Liver (tissue), 9 donors: Measurements from ENCODE around the gene RPL7L1. TPM values are rescaled to one million over a fixed set of nuclear protein-coding genes. Genes with fewer than 3 reads are reported as not detected.

Source experiments
- DNase-seq: peaks from one replicate; pipeline ENCODE4 v3.0.0-alpha.2; 2017; ENCODE audit warnings: low spot score
- H3K27ac ChIP-seq, 2 donors: one replicate each; pipeline ENCODE4 v1.7.0; 2013; ENCODE audit warnings: inconsistent platforms in 2 of 2, low read length in 2 of 2, control low read depth in 1 of 2, low read depth in 1 of 2, mild to moderate bottlenecking in 1 of 2
- H3K27me3 ChIP-seq, 4 donors: one replicate each; pipeline versions ENCODE4 v1.6.1 to v1.7.0; 2013; ENCODE audit warnings: low read length in 3 of 4, inconsistent platforms in 1 of 4, mild to moderate bottlenecking in 1 of 4, moderate library complexity in 1 of 4; ENCODE audit not compliant: control insufficient read depth in 4 of 4, insufficient read depth in 4 of 4
- H3K36me3 ChIP-seq, 4 donors: one replicate each; pipeline versions ENCODE4 v1.6.1 to v1.7.0; 2013; ENCODE audit warnings: low read length in 3 of 4, mild to moderate bottlenecking in 3 of 4, low read depth in 1 of 4, moderate library complexity in 1 of 4; ENCODE audit not compliant: control insufficient read depth in 4 of 4, insufficient read depth in 3 of 4
- H3K4me1 ChIP-seq, 4 donors: one replicate each; pipeline versions ENCODE4 v1.6.1 to v1.7.0; 2013; ENCODE audit warnings: low read length in 3 of 4, mild to moderate bottlenecking in 3 of 4, moderate library complexity in 1 of 4; ENCODE audit not compliant: control insufficient read depth in 4 of 4, insufficient read depth in 4 of 4
- H3K4me3 ChIP-seq, 3 donors: one replicate each; pipeline versions ENCODE4 v1.6.1 to v1.7.0; 2013; ENCODE audit warnings: low read length in 3 of 3, control low read depth in 1 of 3, low read depth in 1 of 3, mild to moderate bottlenecking in 1 of 3
- H3K9ac ChIP-seq, 2 donors: one replicate each; pipeline ENCODE4 v1.7.0; 2013; ENCODE audit warnings: low read length in 2 of 2, mild to moderate bottlenecking in 2 of 2, moderate library complexity in 2 of 2, control low read depth in 1 of 2, low read depth in 1 of 2
- H3K9me3 ChIP-seq, 4 donors: one replicate each; pipeline versions ENCODE4 v1.6.1 to v1.7.0; 2013; ENCODE audit warnings: low read length in 3 of 4; ENCODE audit not compliant: control insufficient read depth in 4 of 4
- ATF3 ChIP-seq: IDR thresholded peaks from 2 replicates; pipeline ENCODE4 v1.6.1; 2016; ENCODE audit warnings: antibody characterized with exemption
- EGR1 ChIP-seq, 2 donors: IDR thresholded peaks; 2 replicates each; pipeline ENCODE4 v1.6.1; 2016 to 2018; ENCODE audit warnings: antibody characterized with exemption in 2 of 2, low read depth in 2 of 2
- FOXA1 ChIP-seq: IDR thresholded peaks from 2 replicates; pipeline ENCODE4 v1.6.1; 2016; ENCODE audit warnings: antibody characterized with exemption
- FOXA2 ChIP-seq: IDR thresholded peaks from 2 replicates; pipeline ENCODE4 v1.6.1; 2016; ENCODE audit warnings: antibody characterized with exemption
- GABPA ChIP-seq, 2 donors: IDR thresholded peaks in 1 of 2; conservative IDR thresholded peaks in 1 of 2; 2 replicates each; pipeline ENCODE4 v1.6.1; 2016; ENCODE audit warnings: antibody characterized with exemption in 2 of 2, mild to moderate bottlenecking in 1 of 2, moderate library complexity in 1 of 2
- HNF4A ChIP-seq, 2 donors: conservative IDR thresholded peaks; 2 replicates each; pipeline ENCODE4 v1.6.1; 2016; ENCODE audit warnings: antibody characterized with exemption in 2 of 2, mild to moderate bottlenecking in 2 of 2
- HNF4G ChIP-seq: IDR thresholded peaks from 2 replicates; pipeline ENCODE4 v1.6.1; 2016; ENCODE audit warnings: antibody characterized with exemption
- JUND ChIP-seq, 2 donors: IDR thresholded peaks; 2 replicates each; pipeline ENCODE4 v1.6.1; 2016; ENCODE audit warnings: antibody characterized with exemption in 2 of 2
- MAX ChIP-seq: IDR thresholded peaks from 2 replicates; pipeline ENCODE4 v1.6.1; 2016; ENCODE audit warnings: antibody characterized with exemption
- NR2F2 ChIP-seq: IDR thresholded peaks from 2 replicates; pipeline ENCODE4 v1.6.1; 2016; ENCODE audit warnings: antibody characterized with exemption
- RAD21 ChIP-seq, 2 donors: IDR thresholded peaks; 2 replicates each; pipeline ENCODE4 v1.6.1; 2016; ENCODE audit warnings: antibody characterized with exemption in 2 of 2, mild to moderate bottlenecking in 2 of 2
- REST ChIP-seq: IDR thresholded peaks from 2 replicates; pipeline ENCODE4 v1.6.1; 2016; ENCODE audit warnings: antibody characterized with exemption, mild to moderate bottlenecking
- RXRA ChIP-seq, 2 donors: IDR thresholded peaks; 2 replicates each; pipeline ENCODE4 v1.6.1; 2017 to 2018; ENCODE audit warnings: antibody characterized with exemption in 2 of 2, mild to moderate bottlenecking in 1 of 2
- SP1 ChIP-seq: IDR thresholded peaks from 2 replicates; pipeline ENCODE4 v1.6.1; 2018; ENCODE audit warnings: antibody characterized with exemption, mild to moderate bottlenecking
- TAF1 ChIP-seq: conservative IDR thresholded peaks from 2 replicates; pipeline ENCODE4 v1.6.1; 2016; ENCODE audit warnings: antibody characterized with exemption, mild to moderate bottlenecking
- YY1 ChIP-seq: IDR thresholded peaks from 2 replicates; pipeline ENCODE4 v1.6.1; 2016; ENCODE audit warnings: antibody characterized with exemption, mild to moderate bottlenecking
- WGBS: extraction: QIAGEN DNeasy Blood & Tissue Kit; methylation state at CpG from one replicate; pipeline ENCODE4 v1.1.7; 2013; 5-methylcytosine and 5-hydroxymethylcytosine counted together
- polyA plus RNA-seq, 2 donors: library from polyadenylated mRNA; stranded (reverse) in 1 of 2; unstranded in 1 of 2; fragments of 200-250 nt in 1 of 2; fragments of >200 nt in 1 of 2; fragmentation: Nextera tagmentation in 1 of 2; extraction: Ambion mirVana in 1 of 2; gene quantifications; one replicate each; pipeline versions ENCODE4 v1.2.1 to v1.2.3, GENCODE V29; 2013 to 2015
- total RNA-seq, 2 donors: library from RNA; depleted of rRNA; stranded (reverse); fragments of >200 nt; gene quantifications; one replicate each; pipeline ENCODE4 v1.2.3, GENCODE V29; 2014
- TF ChIP-seq, protein P1 (sequence below): fragments of 150-350 bp; IDR thresholded peaks from 2 replicates; pipeline ENCODE4 v1.5.1; 2017; ENCODE audit warnings: improper control_type of control experiment, low read depth, low read length; ENCODE audit not compliant: missing input control
- TF ChIP-seq, protein P2 (sequence below): IDR thresholded peaks from 2 replicates; pipeline ENCODE4 v1.6.1; 2016; ENCODE audit warnings: antibody characterized with exemption
- donor health status: healthy.
- donor health status: healthy.
- donor health status: healthy.
- donor health status: healthy.
- donor health status: healthy.

The RPL7L1 gene
- total and polyA plus RNA-seq, 4 donors, result 39.6 to 63.8 (median 47.9) TPM

- peaks cover 2 to 22% (median 5%) of the 10 kb centered on the region in 4 donors for H3K36me3 ChIP-seq
- no peak for DNase-seq
Observed at GRCh38 chr6:42938428-42938796, 59.0 kb downstream of the RPL7L1 start.

More at GRCh38 chr6:42938428-42938796, 59.0 kb downstream of the RPL7L1 start:
- Histone ChIP-seq H3K9ac (no peak overlapping the region), H3K4me1 (peaks cover 23 to 58% (median 52%) of the 10 kb centered on the region in 4 donors), H3K27me3 (no peaks in the 10 kb centered on the region), H3K27ac (peak overlapping the region; percentile 9 to 83), H3K4me3 (peak overlapping the region in 1 of 3 donors; percentile 21), H3K9me3 (no peaks in the 10 kb centered on the region)
- no peak for TF ChIP-seq SP1
- no peak for TF ChIP-seq FOXA2
- no peak for TF ChIP-seq NR2F2
- no peak for TF ChIP-seq RXRA (IDR thresholded peaks at IDR 0.05)
- TF ChIP-seq RAD21 (IDR thresholded peaks at IDR 0.05), result no peak
- no peak for TF ChIP-seq YY1
- no peak for TF ChIP-seq FOXA1
- TF ChIP-seq, protein P1, sequence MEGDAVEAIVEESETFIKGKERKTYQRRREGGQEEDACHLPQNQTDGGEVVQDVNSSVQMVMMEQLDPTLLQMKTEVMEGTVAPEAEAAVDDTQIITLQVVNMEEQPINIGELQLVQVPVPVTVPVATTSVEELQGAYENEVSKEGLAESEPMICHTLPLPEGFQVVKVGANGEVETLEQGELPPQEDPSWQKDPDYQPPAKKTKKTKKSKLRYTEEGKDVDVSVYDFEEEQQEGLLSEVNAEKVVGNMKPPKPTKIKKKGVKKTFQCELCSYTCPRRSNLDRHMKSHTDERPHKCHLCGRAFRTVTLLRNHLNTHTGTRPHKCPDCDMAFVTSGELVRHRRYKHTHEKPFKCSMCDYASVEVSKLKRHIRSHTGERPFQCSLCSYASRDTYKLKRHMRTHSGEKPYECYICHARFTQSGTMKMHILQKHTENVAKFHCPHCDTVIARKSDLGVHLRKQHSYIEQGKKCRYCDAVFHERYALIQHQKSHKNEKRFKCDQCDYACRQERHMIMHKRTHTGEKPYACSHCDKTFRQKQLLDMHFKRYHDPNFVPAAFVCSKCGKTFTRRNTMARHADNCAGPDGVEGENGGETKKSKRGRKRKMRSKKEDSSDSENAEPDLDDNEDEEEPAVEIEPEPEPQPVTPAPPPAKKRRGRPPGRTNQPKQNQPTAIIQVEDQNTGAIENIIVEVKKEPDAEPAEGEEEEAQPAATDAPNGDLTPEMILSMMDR, result no peak
- no peak for TF ChIP-seq MAX
- no peak for TF ChIP-seq GABPA (IDR thresholded peaks at IDR 0.05 in 1 of 2, conservative IDR thresholded peaks at IDR 0.05 in 1 of 2)
- no peak for TF ChIP-seq ATF3
- no peak for TF ChIP-seq HNF4A (conservative IDR thresholded peaks at IDR 0.05)
- no peak for TF ChIP-seq EGR1 (IDR thresholded peaks at IDR 0.05; ENCODE audit: low read depth in 2 of 2)
- TF ChIP-seq TAF1, result no peak
- TF ChIP-seq REST, result no peak
- TF ChIP-seq JUND (IDR thresholded peaks at IDR 0.05), result no peak
- TF ChIP-seq, protein P2, sequence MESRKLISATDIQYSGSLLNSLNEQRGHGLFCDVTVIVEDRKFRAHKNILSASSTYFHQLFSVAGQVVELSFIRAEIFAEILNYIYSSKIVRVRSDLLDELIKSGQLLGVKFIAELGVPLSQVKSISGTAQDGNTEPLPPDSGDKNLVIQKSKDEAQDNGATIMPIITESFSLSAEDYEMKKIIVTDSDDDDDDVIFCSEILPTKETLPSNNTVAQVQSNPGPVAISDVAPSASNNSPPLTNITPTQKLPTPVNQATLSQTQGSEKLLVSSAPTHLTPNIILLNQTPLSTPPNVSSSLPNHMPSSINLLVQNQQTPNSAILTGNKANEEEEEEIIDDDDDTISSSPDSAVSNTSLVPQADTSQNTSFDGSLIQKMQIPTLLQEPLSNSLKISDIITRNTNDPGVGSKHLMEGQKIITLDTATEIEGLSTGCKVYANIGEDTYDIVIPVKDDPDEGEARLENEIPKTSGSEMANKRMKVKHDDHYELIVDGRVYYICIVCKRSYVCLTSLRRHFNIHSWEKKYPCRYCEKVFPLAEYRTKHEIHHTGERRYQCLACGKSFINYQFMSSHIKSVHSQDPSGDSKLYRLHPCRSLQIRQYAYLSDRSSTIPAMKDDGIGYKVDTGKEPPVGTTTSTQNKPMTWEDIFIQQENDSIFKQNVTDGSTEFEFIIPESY, result no peak
- no peak for TF ChIP-seq HNF4G
- 85% methylated on average over 5 of the region's 5 CpGs for WGBS
